Colon (tissue), 2 donors: Measurements from ENCODE around the gene NCR1.
"Not testable (repeated sequence)": the region's sequence is repeated elsewhere in the genome, so short reads cannot be mapped to it uniquely, and the experiment has no call there.

Source experiments
- FAIRE-seq: peaks from 2 replicates; lab custom pipeline; 2012; peaks lifted over from hg19 to GRCh38; lab: Jason Lieb, UNC
- donor health status: control.
- donor health status: control.

NCR1 gene

DNA sequence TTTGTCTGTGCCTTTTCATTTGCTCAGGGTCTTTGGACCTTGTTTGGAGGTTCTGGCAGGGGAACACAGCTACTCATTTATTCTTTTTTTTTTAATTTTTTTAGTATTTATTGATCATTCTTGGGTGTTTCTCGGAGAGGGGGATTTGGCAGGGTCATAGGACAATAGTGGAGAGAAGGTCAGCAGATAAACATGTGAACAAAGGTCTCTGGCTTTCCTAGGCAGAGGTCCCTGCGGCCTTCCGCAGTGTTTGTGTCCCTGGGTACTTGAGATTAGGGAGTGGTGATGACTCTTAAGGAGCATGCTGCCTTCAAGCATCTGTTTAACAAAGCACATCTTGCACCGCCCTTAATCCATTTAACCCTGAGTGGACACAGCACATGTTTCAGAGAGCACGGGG, 2.0 kb downstream of the NCR1 start:
- FAIRE-seq = not testable (repeated sequence)

DNA sequence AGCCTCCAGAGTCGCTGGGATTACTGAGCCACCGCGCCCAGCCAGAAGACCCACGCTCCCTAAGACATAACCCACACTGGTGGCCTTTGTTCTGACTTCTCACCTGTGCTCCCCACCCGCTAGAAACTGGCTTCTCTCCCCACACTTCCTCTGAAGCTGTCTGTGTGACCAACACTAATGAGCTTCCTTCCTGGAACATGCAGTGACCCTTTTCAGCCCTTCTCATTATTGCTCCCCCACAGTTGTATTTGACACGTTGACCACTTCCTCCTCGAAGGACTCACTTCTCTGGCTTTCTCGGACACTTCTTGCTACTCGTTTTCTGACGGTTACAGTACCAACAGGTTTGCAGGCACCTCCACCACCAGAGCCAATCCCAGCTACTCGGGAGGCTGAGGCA, 10.9 kb downstream of the NCR1 start:
- no peak for FAIRE-seq

DNA sequence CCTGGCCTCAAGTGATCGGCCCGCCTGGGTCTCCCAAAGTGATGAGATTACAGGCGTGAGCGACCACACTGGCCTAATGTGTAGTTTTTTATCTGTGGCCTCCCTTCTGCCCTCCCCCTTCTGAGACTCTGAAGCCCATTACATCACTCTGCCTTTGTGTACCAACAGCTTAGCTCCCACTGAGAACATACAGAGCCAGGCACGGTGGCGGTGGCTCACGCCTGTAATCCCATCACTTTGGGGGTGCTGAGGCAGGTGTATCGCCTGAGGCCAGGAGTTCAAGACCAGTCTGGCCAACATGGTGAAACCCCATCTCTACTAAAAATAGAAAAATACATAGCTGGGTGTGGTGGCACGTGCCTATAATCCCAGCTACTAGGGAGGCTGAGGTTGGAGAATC, 12.6 kb downstream of the NCR1 start:
- no peak for FAIRE-seq

DNA sequence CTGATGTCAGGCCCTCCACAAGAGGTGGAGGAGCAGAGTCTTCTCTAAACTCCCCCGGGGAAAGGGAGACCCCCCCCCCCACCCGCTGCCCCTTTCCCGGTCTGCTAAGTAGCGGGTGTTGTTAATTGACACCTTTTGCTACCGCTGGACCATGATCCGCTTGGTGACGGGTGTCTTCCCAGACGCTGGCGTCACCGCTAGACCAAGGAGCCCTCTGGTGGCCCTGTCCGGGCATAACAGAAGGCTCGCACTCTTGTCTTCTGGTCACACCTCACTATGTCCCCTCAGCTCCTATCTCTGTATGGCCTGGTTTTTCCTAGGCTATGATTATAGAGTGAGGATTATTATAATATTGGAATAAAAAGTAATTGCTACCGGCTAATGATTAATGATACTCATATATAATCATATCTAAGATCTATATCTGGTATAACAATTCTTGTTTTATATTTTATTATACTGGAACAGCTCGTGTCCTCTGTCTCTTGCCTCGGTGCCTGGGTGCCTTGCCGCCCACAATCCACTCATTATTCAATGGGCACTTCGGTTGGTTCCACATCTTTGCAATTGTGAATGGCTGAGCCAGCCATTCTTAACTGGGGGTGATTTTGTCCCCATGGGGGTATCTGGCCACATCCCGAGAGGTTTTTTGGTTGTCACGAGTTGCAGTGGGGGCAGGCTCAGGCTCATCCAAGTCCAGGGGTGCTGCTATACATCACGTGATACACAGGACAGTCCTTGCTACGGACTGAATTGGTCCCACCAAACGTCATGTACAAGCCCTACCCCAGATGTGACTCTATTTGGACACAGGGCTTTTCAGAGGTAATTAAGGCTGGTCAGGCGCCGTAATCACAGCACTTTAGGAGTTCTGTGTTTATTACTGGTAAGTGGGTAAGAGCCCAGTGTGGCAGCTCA, 14.0 kb downstream of the NCR1 start:
- FAIRE-seq = not testable (repeated sequence)

DNA sequence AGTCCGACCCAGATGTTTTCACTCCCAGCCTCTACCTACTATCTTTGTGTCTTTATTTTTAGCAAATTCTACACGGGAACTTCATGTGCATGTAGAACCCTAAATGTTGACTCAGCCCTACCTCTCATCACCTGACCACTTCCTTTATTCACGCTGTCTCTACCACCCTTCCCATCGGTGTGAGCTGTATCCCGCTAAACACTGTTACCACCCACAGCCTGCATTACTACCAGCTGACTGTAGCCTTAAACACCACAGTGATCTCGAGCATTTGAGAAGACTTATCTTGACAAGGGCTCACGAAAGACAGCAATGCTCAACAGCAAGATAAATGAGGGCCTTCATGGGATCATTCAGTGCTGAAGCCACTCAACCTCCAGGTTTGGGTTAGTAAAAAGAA, 15.1 kb downstream of the NCR1 start:
- no peak for FAIRE-seq

DNA sequence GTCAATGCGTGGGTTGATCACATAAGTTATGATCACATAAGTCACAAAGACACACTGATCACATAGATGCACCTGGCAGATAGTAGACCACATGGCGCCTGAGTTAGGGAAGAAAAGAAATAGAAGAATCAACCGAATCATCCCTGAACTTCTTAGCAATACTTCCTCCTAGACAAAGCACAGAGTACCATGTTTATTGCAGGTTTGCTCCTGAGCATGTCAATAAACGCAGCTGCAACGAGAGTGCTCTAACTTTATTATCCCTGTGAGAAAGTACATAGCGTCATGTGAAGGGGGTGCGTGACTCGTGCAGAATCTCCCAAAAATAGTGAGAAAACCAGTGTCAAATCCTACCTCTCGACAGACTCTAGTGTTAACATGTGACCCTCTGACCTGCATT, 17.3 kb downstream of the NCR1 start:
- no peak for FAIRE-seq

GRCh38 chr19:54928299-54928698, 22.4 kb downstream of the NCR1 start:
- no peak for FAIRE-seq

DNA sequence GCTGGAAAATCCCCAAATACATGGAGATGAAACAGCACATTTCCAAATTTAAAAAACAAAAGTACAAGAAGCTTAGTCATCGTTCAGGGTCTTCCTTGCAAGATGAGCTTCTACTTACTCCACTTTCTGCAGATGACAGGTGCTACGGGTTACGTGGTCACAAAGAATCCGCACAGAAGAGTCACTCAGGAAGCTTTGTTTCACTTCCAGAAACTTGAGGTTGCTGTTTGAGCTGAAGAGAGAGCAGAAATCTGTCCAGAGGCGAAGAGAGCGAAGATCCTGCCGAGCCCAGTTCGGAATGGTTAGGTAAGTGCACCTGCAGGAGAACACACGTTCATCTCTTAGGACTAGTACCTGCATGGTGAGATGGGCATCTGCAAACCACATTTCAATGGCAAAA, 32.0 kb downstream of the NCR1 start:
- FAIRE-seq = no peak

- no peak for FAIRE-seq
Observed at GRCh38 chr19:54938906-54939305, 33.0 kb downstream of the NCR1 start.

- FAIRE-seq = not testable (repeated sequence)
Observed at GRCh38 chr19:54939538-54939937, 33.6 kb downstream of the NCR1 start.

GRCh38 chr19:54943772-54944361, 37.9 kb downstream of the NCR1 start:
- FAIRE-seq = not testable (repeated sequence)

DNA sequence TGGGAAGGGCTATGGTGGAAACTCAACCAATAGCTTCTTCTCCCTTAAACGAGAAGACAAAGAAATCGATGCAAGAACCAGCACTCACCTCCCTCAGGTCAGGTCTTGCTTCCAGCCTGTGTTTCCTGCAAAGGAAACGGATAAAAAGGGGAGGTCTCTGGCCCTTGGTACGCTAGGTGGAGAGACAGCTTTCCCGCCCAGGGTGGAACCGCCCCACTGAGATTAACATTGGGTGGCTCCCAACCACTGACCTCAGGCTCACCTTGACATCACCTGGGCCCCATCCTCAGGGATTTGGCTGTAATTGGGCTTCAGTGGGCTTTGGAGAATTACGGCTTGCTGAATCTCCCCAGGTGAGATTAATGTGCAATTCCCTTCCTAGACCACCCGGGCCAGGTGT, 41.4 kb downstream of the NCR1 start, which contains the start of gene NLRP7:
TSS of gene NLRP7 (minus strand) at position 150 of the 400 bp plus-strand sequence.
- FAIRE-seq = no peak

GRCh38 chr19:54949412-54949811, 43.5 kb downstream of the NCR1 start:
- FAIRE-seq = no peak

DNA sequence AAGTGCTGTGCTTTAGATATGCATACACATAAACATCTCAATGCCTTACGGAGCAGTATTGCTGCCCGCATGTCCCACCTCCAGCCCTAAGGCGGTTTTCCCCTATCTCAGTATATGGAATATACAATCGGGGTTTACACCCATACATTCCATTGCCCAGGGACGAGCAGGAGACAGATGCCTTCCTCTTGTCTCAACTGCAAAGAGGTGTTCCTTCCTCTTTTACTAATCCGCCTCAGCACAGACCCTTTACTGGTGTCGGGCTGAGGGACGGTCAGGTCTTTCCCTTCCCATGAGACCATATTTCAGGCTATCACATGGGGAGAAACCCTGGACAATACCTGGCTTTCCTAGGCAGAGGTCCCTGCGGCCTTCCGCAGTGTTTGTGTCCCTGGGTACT, 44.6 kb downstream of the NCR1 start:
- FAIRE-seq = not testable (repeated sequence)

- no peak for FAIRE-seq
Observed at GRCh38 chr19:54952591-54953344, 46.8 kb downstream of the NCR1 start.

- not testable (repeated sequence) for FAIRE-seq
Observed at GRCh38 chr19:54953345-54953713, 47.4 kb downstream of the NCR1 start.

DNA sequence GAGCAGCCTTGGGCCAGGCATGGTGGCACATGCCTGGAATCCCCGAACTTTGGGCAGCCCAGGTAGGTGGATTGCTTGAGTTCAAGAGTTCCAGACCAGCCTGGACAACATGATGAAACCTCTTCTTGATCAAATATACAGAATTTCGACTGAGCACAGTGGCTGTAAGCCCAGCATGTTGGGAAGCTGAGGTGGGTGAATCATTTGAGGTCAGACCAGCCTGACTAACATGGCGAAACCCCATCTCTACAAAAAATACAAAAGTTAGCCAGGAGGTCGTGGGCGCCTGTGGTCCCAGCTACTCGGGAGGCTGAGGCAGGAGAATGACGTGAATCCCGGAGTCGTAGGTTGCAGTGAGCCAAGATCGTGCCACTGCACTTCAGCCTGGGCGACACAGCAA, 49.4 kb downstream of the NCR1 start:
- no peak for FAIRE-seq

DNA sequence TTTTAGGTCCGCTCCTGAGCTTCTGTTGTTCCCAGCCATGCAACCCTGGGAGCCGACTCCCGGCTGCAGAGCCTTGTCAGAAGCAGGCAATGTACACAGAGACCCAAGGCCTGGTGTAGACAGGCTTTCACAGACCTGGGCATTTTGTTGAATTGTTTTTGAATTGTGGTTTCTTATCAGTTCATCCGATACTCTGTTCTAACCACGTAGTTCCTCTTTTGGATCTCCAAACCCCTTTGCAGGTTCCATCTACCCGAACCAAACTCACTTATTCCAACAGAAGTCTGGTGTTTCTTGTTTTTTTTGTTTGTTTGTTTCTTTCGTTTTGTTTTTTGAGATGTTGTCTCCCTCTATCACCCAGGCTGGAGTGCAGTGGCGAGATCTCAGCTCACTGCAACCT, 53.9 kb downstream of the NCR1 start:
- no peak for FAIRE-seq
